A673 (cell line): ENCODE data around the gene SDK1. TPM values are rescaled to one million over a fixed set of nuclear protein-coding genes. Genes with fewer than 3 reads are reported as not detected.

Experiments
- BruUV-seq: library from RNA; stranded (reverse); fragments of 400-500 nt; replicated peaks from 2 replicates; lab custom pipeline; 2021; lab: Mats Ljungman, UMichigan
- CTCF ChIA-PET: fragments of 300-600 bp; sonication (Branson Sonifier 250); formaldehyde crosslinking; loops from one replicate; lab custom pipeline; 2022; ENCODE audit warnings: antibody characterized with exemption; lab: Charles Lee
- POLR2A ChIA-PET: fragments of 300-600 bp; sonication (Branson Sonifier 250); formaldehyde crosslinking; loops from one replicate; lab custom pipeline; 2022; ENCODE audit warnings: antibody characterized with exemption; ENCODE audit not compliant: low non-redundant PET; lab: Charles Lee
- DNase-seq: peaks from one replicate; pipeline ENCODE4 v3.0.0-alpha.2; 2015; ENCODE audit warnings: low spot score
- H3K27ac ChIP-seq: fragments of 200-600 bp; sonication (generic); 2 replicates; pipeline ENCODE4 v1.5.1; 2016; ENCODE audit warnings: mixed run types, low read depth, mild to moderate bottlenecking, mixed read lengths, antibody characterized with exemption, low read length; ENCODE audit not compliant: poor library complexity, severe bottlenecking
- H3K27me3 ChIP-seq: fragments of 200-600 bp; sonication (generic); replicated peaks from 2 replicates; pipeline ENCODE4 v1.6.1; 2017; ENCODE audit warnings: mixed run types, low read depth, mild to moderate bottlenecking, mixed read lengths, antibody characterized with exemption, low read length; ENCODE audit not compliant: insufficient read depth, poor library complexity
- H3K36me3 ChIP-seq: fragments of 200-600 bp; sonication (generic); 2 replicates; pipeline ENCODE4 v1.6.1; 2016; ENCODE audit warnings: mixed run types, mild to moderate bottlenecking, mixed read lengths, antibody characterized with exemption, low read length; ENCODE audit not compliant: insufficient read depth, poor library complexity, severe bottlenecking
- H3K4me1 ChIP-seq: fragments of 200-600 bp; sonication (generic); 2 replicates; pipeline ENCODE4 v1.6.1; 2017; ENCODE audit warnings: mixed run types, mild to moderate bottlenecking, mixed read lengths, antibody characterized with exemption, low read length; ENCODE audit not compliant: insufficient read depth, poor library complexity, severe bottlenecking
- H3K4me3 ChIP-seq: fragments of 200-600 bp; sonication (generic); 2 replicates; pipeline ENCODE4 v1.5.1; 2016; ENCODE audit warnings: low read depth, mixed run types, mild to moderate bottlenecking, mixed read lengths, low read length; ENCODE audit not compliant: poor library complexity, severe bottlenecking
- H3K9me3 ChIP-seq: fragments of 200-600 bp; sonication (generic); 2 replicates; pipeline ENCODE4 v1.6.1; 2016; ENCODE audit warnings: mixed run types, low read depth, mild to moderate bottlenecking, mixed read lengths, antibody characterized with exemption, low read length; ENCODE audit not compliant: poor library complexity, severe bottlenecking
- EZH2 ChIP-seq: fragments of 200-600 bp; sonication (generic); IDR thresholded peaks from 2 replicates; pipeline ENCODE4 v1.6.1; 2017; ENCODE audit warnings: borderline replicate concordance, low read depth, mild to moderate bottlenecking, mixed read lengths, antibody characterized with exemption, low read length; ENCODE audit not compliant: poor library complexity, severe bottlenecking
- intact Hi-C: fragments of 100-400 bp; cut with micrococcal nuclease; formaldehyde crosslinking; loops from one replicate; pipeline ENCODE4 v1.10.0; 2022; ENCODE audit not compliant: unreplicated experiment
- total RNA-seq: library from RNA; stranded (reverse); gene quantifications from 2 replicates; pipeline ENCODE4 v1.2.3, GENCODE V29; 2021
- TF ChIP-seq, protein P1 (sequence below): fragments of 300-800, 200-600 bp; sonication (generic); conservative IDR thresholded peaks from 2 replicates; pipeline ENCODE4 v1.5.1; 2017; ENCODE audit warnings: low read depth, mild to moderate bottlenecking, antibody characterized with exemption, low read length, moderate library complexity, mixed read lengths

Gene SDK1
- total RNA-seq, 1 experiment from 2014 or later: 14.7 TPM

DNA sequence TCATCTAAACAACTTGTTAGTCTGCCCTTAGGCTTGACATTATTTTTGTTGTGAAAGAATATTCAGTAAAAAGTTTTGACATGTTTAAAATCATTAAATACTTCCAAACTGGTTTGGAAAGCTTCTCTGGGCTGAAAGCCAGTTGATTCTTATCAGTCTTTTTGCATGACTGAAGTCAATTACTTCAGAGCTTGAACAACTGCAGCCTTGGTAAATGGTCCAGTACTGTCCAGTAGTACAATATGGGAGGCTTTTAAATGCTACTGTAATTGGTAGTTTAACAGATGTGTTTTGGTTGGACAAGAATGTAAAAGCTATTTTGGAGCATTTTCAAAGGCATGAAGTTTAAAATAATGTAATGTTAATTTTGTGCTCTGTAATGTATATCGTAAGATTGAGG lies 103.4 kb downstream of the SDK1 start:
- no TSS peak for BruUV-seq
- Histone ChIP-seq H3K4me3 (no peak overlapping the region), H3K27me3 (no peaks in the 10 kb centered on the region), H3K4me1 (peaks cover 11% of the 10 kb centered on the region), H3K36me3 (no peaks in the 10 kb centered on the region), H3K9me3 (no peaks in the 10 kb centered on the region), H3K27ac (no peak overlapping the region)
- TF ChIP-seq, protein P1, sequence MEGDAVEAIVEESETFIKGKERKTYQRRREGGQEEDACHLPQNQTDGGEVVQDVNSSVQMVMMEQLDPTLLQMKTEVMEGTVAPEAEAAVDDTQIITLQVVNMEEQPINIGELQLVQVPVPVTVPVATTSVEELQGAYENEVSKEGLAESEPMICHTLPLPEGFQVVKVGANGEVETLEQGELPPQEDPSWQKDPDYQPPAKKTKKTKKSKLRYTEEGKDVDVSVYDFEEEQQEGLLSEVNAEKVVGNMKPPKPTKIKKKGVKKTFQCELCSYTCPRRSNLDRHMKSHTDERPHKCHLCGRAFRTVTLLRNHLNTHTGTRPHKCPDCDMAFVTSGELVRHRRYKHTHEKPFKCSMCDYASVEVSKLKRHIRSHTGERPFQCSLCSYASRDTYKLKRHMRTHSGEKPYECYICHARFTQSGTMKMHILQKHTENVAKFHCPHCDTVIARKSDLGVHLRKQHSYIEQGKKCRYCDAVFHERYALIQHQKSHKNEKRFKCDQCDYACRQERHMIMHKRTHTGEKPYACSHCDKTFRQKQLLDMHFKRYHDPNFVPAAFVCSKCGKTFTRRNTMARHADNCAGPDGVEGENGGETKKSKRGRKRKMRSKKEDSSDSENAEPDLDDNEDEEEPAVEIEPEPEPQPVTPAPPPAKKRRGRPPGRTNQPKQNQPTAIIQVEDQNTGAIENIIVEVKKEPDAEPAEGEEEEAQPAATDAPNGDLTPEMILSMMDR: no peak
- no peak for TF ChIP-seq EZH2
- intact Hi-C loops: no loop called here
- CTCF ChIA-PET: no interaction called here
- POLR2A ChIA-PET: no interaction called here
- peak; percentile 58 for DNase-seq

DNA sequence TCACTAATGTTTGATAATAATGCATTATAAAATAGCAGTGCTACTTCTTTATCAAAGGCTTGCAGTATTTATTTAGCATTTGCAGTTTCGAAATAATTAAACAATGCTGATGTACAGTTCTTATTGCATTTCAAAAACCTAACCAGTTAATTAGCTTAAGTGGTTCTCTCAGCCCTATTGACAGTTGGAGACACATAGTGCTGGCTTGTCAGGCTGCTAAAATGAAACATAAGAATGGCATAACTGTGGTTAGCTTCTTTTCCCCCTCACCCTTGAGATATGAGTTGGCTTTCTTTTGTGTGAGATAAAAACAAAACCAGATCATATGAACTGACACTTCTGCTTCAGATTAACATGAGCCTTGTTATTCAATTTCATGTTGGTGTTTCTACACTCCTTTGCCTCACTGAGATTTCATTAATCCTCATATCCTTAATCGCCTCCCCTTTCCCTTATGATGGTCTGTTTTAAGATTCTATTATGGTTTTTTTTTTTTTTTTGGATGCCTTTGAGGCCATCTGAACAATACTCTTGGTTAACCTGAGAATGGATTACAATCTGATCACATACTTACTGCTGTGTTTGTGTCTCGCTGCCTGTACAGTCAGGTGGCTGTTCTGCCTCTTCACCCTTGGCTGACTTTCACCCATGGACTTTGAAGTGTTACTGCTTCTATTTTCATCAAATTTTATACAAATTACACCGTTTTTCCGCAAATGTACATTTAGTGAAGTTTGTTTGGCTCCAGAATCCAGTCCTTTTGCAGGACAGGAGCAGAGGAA lies 108.0 kb downstream of the SDK1 start:
- intact Hi-C loops: no loop called here
- Histone ChIP-seq H3K9me3 (no peaks in the 10 kb centered on the region), H3K4me3 (no peak overlapping the region), H3K27ac (no peak overlapping the region), H3K27me3 (no peaks in the 10 kb centered on the region), H3K36me3 (no peaks in the 10 kb centered on the region), H3K4me1 (peaks cover 24% of the 10 kb centered on the region)
- TF ChIP-seq, protein P1: no peak
- TF ChIP-seq EZH2: no peak
- DNase-seq: no peak
- POLR2A ChIA-PET: no interaction called here
- CTCF ChIA-PET: no interaction called here
- BruUV-seq: no TSS peak

DNA sequence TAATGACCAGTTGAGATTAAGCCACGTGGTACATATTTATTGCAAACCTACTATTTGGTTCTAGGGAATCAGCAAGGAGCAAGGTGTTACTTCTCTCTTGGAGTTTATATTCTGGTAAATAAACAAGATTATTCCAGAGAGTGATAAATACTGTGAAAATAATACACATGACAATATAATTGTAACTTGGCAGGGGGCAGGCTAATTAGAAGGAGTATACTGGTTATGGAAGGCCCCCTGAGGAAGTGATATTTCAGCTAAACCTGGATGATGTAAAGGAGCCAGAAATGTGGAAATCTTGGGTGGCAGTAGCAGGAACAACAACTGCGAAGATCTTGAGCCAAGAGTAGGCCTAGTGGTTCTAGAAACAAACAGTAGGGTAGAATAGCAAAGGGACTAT lies 111.8 kb downstream of the SDK1 start:
- no peaks in the 10 kb centered on the region for H3K27me3 ChIP-seq
- H3K4me1 ChIP-seq: peaks cover 25% of the 10 kb centered on the region
- TF ChIP-seq EZH2: no peak
- TF ChIP-seq, protein P1: no peak
- H3K27ac ChIP-seq: no peak overlapping the region
- H3K36me3 ChIP-seq: no peaks in the 10 kb centered on the region
- no peaks in the 10 kb centered on the region for H3K9me3 ChIP-seq
- H3K4me3 ChIP-seq: no peak overlapping the region
- ChIA-PET CTCF (no interaction called here), POLR2A (no interaction called here)
- BruUV-seq: no TSS peak
- DNase-seq: peak; percentile 25
- intact Hi-C loops: no loop called here
